GM19397 (cell line): ENCODE measurements around the gene CDHR4.
"Not testable (repeated sequence)": the region's sequence is repeated elsewhere in the genome, so short reads cannot be mapped to it uniquely, and the experiment has no call there.

Experiments used
- ATAC-seq: cut with Tn5 transposase; IDR thresholded peaks from one replicate; pipeline ENCODE4 v1.9.1; 2021; ENCODE audit warnings: mild to moderate bottlenecking, moderate library complexity; ENCODE audit not compliant: unreplicated experiment

CDHR4 gene

DNA sequence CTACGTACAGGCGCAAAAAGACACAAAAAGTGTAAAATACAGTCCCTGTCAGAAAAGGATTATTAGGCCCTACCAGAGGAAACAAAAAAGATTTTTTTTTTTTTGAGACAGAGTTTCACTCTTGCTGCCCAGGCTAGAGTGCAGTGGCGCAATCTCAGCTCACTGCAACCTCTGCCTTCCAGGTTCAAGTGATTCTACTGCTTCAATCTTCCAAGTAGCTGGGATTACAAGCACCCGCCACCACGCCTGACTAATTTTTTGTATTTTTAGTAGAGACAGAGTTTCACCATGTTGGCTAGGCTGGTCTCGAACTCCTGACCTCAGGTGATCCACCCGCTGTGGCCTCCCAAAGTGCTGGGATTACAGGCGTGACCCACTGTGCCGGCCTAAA lies 18.7 kb downstream of the CDHR4 start:
- ATAC-seq: not testable (repeated sequence)

DNA sequence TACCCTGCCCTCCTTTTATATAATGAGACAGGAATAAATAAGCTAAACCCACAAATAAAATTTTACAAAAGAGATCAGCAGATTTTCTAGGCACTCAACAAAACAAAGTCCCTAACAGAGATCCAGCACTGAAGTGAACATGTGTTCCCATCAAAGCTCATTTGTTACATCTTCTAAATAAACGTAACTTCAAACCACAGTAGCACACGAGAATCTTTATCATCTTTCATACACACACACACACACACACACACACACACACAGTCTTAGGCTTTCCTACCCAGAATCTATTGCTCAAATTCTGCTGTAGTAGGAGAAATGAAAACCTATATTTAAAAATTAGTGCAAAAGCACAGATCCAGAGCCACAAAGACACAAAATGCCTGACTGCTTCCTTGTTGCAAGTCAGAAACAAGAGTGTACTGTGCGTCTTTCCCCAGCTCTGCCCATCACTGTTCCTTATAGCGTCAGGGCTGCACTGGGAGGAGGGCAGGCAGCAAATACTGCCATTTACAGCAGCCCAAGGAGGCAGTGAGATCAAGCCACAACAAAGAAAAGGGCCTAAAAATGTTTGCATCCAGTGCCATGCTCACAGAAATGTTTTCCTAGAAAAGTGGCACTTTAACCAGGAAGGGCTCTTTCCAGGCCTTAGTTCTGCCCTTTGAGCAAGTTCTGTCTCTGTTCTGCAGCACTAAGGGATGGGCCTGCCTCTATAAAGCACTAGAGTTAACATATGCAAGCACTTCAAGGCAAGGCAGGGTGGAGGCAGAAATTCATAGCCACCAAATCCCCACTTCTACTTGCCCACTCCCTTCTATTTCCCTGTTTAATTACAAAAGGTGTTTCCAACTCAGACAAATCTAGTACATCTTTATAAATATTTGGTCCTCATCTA lies 19.3 kb downstream of the CDHR4 start:
- ATAC-seq: no peak

DNA sequence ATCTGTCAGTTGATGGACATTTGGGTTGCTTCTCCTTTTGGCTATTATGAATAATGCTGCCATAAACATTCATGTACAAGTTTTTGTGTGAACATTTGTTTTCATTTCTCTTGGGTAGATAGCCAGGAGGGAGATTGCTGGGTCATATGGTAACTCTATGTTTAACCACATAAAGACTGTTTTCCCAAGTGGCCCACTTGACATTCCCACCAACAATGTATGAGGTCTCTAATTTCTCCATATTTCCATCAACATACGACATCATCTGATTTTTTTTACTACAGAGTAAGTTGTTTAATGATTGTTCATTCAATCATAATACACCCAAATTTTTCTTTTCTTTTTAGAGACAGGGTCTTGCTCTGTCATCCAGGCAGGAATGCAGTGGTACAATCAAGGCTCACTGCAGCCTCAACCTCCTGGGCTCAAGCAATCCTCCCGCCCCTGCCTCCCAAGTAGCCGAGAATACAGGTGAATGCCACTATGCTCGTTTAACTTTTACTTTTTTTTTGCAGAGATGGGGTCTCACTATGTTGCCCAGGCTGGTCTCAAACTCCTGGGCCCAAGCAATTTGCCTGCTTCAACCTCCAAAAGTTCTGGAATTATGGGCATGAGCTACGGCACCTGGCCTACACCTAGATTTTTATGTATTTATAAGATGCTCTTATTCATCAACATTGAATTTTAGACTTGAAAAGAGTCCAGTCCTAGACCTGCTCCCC lies 20.2 kb downstream of the CDHR4 start:
- ATAC-seq: no peak

DNA sequence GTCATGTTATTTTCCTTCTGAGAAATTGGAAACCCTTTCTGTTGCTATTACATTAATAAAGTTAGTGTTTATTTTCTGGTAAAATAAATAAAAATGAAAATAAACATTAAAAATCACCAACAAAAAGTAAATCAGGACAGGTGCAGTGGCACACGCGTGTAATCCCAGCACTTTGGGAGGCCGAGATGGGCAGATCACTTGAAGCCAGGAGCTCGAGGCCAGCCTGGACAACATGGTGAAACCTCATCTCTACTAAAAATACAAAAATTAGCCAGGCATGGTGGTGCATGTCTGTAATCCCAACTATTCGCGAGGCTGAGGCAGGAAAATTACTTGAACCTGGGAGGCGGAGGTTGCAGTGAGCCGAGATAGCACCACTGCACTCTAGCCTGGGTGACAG lies 23.6 kb downstream of the CDHR4 start:
- not testable (repeated sequence) for ATAC-seq

DNA sequence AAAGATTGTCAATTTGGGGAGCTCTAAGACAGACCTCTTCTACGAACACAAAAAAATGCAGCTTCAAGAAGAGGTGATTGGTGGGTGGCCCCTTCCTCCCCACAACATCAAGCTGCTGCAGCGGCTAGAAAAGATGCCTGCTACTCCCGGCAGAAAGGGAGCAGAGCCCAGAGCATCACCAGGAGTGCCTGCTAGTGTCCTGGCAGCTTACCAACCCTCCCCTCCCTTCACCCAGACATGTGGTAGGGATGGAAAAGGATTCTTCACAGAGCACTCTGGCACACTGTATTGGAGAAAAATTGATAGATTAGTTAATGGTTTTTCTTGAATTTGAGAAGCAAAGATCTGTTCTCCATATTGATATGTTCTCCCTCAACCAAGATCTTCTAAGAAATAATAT lies 24.1 kb downstream of the CDHR4 start:
- no peak for ATAC-seq

DNA sequence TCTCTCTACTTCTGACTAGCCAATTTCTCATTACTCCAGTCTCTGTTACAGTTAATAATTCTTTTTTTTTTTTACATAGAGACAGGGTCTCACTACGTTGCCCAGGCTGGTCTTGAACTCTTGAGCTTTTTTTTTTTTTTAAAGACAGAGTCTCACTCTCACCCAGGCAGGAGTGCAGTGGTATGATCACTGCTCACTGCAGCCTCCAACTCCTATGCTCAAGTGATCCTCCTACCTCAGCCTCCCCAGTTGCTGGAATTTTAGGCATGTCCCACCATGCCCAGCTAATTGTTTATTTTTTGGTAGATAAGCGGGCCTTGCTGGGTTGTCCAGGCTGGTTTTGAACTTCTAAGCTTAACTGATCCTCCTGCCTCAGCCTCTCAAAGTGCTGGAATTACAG lies 27.0 kb downstream of the CDHR4 start:
- no peak for ATAC-seq

DNA sequence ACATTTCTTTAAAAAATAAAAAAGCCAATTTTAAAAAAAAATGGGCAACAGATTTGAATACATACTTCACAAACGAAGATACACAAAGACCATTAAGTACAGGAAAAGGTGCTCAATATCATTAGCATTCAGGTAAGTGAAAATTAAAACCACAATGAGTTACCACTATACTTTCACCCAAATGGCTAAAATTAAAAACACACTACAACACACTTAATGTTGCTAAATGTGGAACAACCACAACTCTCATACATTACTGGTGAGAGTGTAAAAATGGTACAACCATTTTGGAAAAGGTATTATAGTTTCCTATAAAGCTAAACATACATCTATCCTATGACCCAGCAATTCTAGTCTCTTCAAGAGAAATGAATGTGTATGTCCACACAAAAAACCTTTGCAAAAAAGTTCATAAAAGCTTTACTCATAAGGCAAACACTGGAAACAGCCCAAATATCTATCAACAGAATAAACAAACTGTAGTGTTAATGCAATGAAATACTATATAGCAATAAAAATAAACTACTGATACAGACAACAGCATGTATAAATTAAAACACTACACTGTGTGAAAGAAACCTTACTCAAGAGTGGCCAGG lies 28.2 kb downstream of the CDHR4 start:
- ATAC-seq: no peak

DNA sequence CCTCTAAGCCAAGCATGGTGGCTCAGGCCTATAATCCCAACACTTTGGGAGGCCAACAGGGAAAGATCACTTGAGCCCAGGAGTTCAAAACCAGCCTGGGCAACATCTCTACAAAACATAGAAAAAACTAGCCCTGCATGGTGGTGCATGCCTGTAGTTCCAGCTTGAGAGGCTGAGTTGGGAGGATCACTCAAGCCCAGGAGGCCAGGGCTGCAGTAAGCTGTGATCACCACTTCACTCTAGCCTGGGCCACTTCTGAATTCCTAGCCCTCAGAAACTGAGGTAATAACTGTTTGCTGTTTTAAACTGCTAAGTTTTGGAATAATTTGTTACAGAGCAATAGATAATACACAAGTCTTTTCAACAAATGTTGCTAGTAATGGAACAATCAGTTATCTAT lies 29.7 kb downstream of the CDHR4 start:
- no peak for ATAC-seq

DNA sequence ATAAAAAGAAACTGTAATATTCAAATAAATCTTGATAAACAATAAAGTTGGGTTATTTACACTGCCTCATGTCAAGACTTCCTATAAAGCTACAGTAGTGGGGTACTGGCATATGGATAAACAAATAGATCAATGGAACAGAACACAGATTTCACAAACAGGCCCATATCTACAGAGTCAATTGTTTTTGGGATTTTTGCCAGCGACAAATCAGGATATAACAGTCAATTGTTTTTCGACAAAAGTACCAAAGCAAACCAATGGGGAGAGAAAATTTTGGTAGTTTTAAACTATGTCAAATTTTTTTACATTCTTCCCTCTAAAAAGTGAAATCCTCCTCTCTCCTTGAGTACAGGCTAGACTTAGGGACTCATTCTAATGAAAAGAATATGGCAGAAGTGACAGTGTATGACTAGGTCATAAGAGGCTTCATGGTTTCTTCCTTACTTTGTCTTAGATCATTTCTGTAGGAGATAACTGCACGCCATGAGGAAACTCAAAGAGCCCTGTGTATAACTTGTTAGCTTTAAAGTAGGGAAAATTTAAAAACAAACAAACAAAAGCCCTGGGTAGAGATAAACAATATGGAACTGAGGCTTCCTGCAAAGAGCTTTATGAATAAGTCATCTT lies 30.3 kb downstream of the CDHR4 start:
- ATAC-seq: no peak

DNA sequence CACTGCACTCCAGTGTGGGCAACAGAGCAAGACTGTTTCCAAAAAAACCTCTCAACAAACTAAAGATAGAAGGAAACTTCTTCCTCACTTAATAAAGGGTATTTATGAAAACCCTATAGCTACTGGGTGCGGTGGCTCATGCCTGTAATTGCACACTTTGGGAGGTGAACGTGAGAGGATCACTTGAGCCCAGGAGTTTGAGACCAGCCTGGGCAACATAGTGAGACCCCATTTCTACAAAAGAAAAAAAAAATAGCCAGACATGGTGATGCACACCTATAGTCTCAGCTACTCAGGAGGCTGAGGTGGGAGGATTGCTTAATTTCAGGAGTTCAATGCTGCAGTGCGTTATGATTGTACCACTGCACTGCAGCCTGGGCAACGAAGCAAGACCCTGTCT lies 35.7 kb downstream of the CDHR4 start:
- ATAC-seq: no peak

DNA sequence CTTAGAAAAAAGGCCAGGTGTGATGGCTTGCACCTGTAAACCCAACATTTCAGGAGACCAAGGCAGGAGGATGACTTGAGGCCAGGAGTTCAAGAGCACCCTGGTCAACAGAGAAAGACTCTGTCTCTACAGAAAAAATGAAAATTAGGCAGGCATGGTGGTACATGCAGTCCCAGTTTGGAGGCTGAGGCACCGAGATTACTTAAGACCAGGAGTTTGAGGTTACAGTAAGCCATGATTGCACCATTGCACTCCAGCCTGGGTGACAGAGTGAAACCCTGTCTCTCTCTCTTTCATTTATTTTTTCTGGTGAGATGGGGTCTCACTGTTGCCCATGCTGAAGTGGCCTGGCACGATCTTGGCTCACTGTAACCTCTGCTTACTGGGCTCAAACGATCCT lies 38.0 kb downstream of the CDHR4 start:
- no peak for ATAC-seq

DNA sequence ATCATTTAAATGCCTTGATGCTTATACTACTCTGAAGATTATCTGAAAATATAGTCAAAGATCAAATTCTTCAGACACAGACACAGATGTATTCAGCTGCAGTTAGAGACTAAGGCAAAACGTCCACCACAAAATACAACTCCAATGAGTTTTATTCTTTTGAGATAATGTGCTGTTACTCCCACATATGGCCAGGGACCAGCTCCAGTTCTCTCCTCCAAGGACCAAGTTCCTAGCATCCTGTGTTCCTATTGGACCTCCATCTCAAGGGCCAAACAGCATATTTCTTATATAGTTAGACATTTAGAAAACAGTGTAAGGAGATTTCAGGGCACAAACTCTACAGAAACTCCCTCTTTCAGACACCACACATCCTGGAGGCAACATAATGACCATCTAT lies 40.4 kb downstream of the CDHR4 start:
- no peak for ATAC-seq

DNA sequence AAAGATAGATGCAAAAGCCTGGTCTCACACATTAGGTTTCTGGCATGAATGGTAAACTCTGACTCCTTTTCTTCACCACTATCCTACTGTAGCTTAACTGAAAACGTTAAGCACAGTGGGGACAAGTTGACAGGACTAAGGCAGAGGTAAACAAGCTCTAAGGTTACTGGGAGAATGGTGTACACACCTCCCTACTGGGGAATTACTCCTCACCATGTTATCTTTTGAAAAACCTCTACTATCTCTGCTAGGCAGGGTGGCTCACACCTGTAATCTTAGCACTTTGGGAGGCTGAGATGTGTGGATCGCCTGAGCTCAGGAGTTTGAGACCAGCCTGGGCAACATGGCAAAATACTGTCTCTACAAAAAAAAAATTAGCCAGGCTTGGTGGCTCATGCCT lies 42.5 kb downstream of the CDHR4 start:
- no peak for ATAC-seq

DNA sequence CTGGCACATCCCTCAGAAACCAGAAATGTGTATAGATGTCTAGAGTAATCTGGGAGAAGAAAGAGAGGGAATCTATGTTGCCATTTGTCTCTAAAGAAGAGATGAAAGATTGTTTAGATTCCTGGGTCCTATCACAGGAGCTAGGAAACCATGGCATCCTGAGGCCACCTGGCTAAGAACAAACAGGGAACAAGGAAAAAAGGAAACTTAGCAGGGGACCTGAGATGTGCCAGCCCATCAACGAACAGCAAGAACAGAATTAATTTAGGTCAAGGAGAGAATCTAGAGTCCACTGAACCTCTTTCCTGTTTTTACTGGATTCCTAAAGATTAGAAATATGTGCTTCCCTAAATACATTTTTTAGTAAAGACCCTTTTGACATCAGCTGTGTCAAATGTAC lies 43.6 kb downstream of the CDHR4 start:
- no peak for ATAC-seq

DNA sequence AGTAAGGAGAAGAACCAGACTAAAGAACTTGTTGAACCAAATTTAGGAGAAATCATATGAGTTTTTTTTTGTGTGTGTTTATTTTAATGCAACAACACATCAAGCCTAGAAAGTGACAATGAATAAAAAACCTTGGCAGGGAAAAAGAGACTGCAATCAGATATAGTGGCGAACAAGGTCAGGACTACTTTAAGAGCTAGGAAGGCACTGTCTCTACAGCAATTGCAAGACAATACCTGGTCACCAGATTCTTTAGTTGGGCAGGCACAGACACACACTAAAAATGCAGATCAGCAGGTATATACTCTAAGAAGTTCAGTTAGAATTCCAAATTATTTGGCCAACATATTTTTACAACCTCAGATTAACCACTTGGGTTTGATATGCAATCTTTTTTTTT lies 45.1 kb downstream of the CDHR4 start:
- ATAC-seq: no peak

DNA sequence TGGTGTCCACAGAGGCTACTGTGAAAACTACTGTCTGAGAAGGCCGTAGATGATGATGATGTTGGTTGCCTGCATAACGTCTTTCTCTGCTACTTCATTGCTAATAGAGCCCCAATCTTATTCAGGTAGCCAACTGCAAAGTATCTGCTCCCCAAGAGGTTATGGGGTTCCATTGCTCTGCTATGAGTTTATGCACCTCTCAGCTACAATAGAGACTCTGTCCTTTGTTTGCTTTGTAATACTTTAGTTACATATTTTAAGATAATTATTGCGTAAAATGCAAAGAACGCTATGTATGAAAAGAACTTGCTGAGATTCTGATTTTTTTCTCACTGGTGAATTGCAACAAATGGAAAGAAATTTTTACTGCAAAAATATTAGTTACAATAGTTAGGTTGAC lies 48.2 kb downstream of the CDHR4 start:
- ATAC-seq: no peak

DNA sequence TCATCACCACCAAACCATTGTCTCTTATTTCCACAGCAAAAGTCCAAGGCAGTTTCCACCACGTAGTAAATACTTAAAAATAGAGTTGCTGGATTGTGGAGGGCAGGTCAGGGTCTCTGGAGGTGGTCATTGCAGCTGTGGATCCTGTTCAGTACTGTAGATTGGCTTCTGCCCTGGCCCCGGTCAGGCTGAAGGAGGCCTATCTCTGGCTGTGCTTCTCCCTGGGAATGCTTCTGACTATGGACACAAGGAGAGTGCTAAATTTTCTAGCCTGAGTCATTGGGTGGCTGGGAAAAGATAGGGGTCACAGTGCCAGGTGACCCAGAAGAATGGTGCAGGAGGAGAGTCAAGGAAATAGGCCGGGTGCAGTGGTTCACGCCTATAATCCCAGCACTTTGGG lies 49.6 kb downstream of the CDHR4 start:
- ATAC-seq: no peak

DNA sequence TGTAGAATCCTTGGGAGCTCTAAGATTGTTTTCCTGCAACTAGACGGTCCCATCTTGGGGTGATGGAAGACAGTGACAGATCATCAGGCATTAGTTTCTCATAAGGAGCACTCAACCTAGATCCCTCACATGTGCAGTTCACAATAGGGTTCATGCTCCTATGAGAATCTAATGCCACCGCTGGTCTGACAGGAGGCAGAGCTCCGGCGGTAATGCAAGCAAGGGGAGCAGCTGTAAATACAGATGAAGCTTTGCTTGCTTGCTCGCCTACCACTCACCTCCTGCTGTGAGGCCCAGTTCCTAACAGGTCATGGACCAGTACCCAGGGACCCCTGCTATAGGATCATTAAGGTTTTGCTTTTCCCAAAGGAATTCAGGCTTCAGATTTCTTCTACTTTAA lies 50.8 kb downstream of the CDHR4 start:
- ATAC-seq: not testable (repeated sequence)

DNA sequence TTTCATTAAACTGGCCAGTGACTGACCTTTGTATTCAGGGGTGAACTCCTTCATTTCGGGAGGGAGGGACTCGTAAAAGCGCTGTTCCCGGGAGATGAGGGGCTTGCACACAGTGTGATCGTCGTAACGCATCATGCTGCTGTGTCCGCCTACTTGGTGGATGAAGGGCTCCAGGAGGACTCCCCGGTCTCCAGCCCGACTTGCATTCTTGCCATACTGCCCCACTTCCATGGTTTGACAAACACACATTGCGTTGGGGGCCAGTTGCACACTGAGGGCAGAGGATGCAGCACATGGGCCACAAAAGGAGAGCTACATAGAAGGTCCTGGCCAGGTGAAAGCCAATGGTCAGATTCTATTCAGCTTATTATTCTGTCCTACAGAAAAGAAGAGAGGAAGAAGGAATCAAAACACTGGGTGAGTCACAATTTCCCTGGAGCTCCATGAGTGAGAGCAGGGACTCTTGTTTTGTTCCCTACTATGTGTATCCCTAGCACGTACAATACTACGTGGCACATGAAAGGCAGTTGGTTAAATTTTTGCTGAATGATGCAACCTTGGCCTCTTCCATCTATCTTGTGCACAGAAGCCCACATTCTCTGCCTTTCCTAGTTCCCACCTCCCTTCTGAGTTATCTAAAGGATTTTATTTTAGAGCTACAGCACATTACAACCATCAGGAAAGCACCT lies 51.7 kb downstream of the CDHR4 start:
- no peak for ATAC-seq

DNA sequence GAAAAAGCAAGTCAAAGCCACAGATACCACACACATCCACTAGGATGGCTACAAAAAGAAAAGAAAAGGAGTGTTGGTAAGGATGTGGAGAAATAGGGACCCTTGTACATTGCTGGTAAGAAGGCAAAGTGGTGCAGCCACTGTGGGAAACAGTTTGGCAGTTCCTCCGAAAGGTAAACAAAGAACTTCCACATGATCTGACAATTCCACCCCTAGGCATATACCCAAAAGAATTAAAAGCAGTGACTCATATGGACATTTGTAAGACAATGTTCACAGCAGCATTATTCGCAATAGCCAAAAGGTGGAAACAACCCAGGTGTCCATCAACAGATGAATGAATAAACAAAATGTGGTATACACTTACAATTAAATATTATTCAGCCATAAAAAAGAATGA lies 53.7 kb downstream of the CDHR4 start:
- ATAC-seq: no peak
